ENCODE measurements around the gene CMA1.

The CMA1 gene

GRCh38 chr14:24465368-24465767, 42.7 kb downstream of the CMA1 start:
- no peak for DNase-seq

GRCh38 chr14:24463884-24464785, 43.9 kb downstream of the CMA1 start:
- no peak for DNase-seq

GRCh38 chr14:24463017-24463883, 44.8 kb downstream of the CMA1 start:
- DNase-seq = no peak

- DNase-seq = no peak
Observed at GRCh38 chr14:24461336-24461735, 46.7 kb downstream of the CMA1 start.

GRCh38 chr14:24459331-24459730, 48.7 kb downstream of the CMA1 start:
- no peak for DNase-seq

- DNase-seq = no peak
Observed at GRCh38 chr14:24458736-24459135, 49.3 kb downstream of the CMA1 start.

GRCh38 chr14:24456980-24457379, 51.1 kb downstream of the CMA1 start:
- no peak for DNase-seq

All from activated T-cell treated with anti-CD3 and anti-CD28 coated beads, Interleukin-2, amount 50 U/mL, for 1 hour (primary cell).